Esophagus squamous epithelium (tissue), 5 donors: Measurements from ENCODE around the gene FRMPD4. TPM values are rescaled to one million over a fixed set of nuclear protein-coding genes. Genes with fewer than 3 reads are reported as not detected.

ENCODE experiments used
- DNase-seq: peaks from one replicate; lab custom pipeline; 2025; lab: John Stamatoyannopoulos, UW
- H3K27ac ChIP-seq, 4 donors: fragments of 200-600 bp; sonication (generic); one replicate each; pipeline ENCODE4 v1.5.1; 2016 to 2019; ENCODE audit warnings: mild to moderate bottlenecking in 1 of 4
- H3K27me3 ChIP-seq, 4 donors: fragments of 200-600 bp; sonication (generic); 1 replicate in 3 of 4; 2 replicates in 1 of 4; pipeline versions ENCODE4 v1.5.1 to v1.6.0; 2017 to 2021; ENCODE audit warnings: antibody characterized with exemption in 1 of 4
- H3K36me3 ChIP-seq, 3 donors: fragments of 200-600 bp; sonication (generic); one replicate each; pipeline ENCODE4 v1.5.1; 2016 to 2019
- H3K4me1 ChIP-seq, 3 donors: fragments of 200-600 bp; sonication (generic); one replicate each; pipeline ENCODE4 v1.5.1; 2017 to 2019
- H3K4me3 ChIP-seq, 4 donors: fragments of 200-600 bp; sonication (generic); 1 replicate in 3 of 4; 2 replicates in 1 of 4; pipeline ENCODE4 v1.5.1; 2016 to 2019; ENCODE audit warnings: mild to moderate bottlenecking in 2 of 4, moderate library complexity in 1 of 4
- H3K9me3 ChIP-seq, 3 donors: fragments of 200-600 bp; sonication (generic); one replicate each; pipeline ENCODE4 v1.5.1; 2016 to 2019
- POLR2A ChIP-seq, 4 donors: fragments of 450-650 bp; IDR thresholded peaks; one replicate each; pipeline ENCODE4 v1.6.1; 2017; ENCODE audit warnings: antibody characterized with exemption in 4 of 4, mild to moderate bottlenecking in 4 of 4, moderate library complexity in 3 of 4
- WGBS, 2 donors: methylation state at CpG; one replicate each; pipeline ENCODE4 v1.1.5; 2018; 5-methylcytosine and 5-hydroxymethylcytosine counted together
- intact Hi-C: fragments of 100-400 bp; cut with DNase I; formaldehyde crosslinking; loops from one replicate; pipeline ENCODE4 v1.15.0; 2022
- total RNA-seq, 4 donors: library from RNA; depleted of rRNA; stranded (reverse); fragments of >200 nt; gene quantifications; one replicate each; pipeline ENCODE4 v1.1.0, GENCODE V29; 2016
- TF ChIP-seq, protein P1 (sequence below), 6 experiments: fragments of 450-650 bp in 4 of 6; fragments of 200-600 bp in 2 of 6; sonication (generic) in 2 of 6; IDR thresholded peaks; one replicate each; pipeline ENCODE4 v1.5.1; 2016 to 2019; ENCODE audit warnings: antibody characterized with exemption in 6 of 6, mild to moderate bottlenecking in 4 of 6, moderate library complexity in 4 of 6
- donor health status: DM: yes; HTN: yes; CAD: no.

The FRMPD4 gene
- total RNA-seq, 4 donors from 2014 or later = under 0.01 to 0.06 TPM; not detected in 2

- TF ChIP-seq, protein P1, sequence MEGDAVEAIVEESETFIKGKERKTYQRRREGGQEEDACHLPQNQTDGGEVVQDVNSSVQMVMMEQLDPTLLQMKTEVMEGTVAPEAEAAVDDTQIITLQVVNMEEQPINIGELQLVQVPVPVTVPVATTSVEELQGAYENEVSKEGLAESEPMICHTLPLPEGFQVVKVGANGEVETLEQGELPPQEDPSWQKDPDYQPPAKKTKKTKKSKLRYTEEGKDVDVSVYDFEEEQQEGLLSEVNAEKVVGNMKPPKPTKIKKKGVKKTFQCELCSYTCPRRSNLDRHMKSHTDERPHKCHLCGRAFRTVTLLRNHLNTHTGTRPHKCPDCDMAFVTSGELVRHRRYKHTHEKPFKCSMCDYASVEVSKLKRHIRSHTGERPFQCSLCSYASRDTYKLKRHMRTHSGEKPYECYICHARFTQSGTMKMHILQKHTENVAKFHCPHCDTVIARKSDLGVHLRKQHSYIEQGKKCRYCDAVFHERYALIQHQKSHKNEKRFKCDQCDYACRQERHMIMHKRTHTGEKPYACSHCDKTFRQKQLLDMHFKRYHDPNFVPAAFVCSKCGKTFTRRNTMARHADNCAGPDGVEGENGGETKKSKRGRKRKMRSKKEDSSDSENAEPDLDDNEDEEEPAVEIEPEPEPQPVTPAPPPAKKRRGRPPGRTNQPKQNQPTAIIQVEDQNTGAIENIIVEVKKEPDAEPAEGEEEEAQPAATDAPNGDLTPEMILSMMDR (IDR thresholded peaks at IDR 0.05) = no peak
- TF ChIP-seq POLR2A (IDR thresholded peaks at IDR 0.05) = no peak
- Histone ChIP-seq H3K9me3 (no peaks in the 10 kb centered on the region), H3K27ac (no peak overlapping the region), H3K27me3 (no peaks in the 10 kb centered on the region), H3K4me1 (no peaks in the 10 kb centered on the region), H3K36me3 (no peaks in the 10 kb centered on the region), H3K4me3 (no peak overlapping the region)
- DNase-seq = no peak
- 55 to 66% methylated on average over 3 of the region's 3 CpGs for WGBS, 2 donors
- intact Hi-C loops = no loop called here
Measured at GRCh38 chrX:12441381-12442128, 303.3 kb downstream of the FRMPD4 start.

DNA sequence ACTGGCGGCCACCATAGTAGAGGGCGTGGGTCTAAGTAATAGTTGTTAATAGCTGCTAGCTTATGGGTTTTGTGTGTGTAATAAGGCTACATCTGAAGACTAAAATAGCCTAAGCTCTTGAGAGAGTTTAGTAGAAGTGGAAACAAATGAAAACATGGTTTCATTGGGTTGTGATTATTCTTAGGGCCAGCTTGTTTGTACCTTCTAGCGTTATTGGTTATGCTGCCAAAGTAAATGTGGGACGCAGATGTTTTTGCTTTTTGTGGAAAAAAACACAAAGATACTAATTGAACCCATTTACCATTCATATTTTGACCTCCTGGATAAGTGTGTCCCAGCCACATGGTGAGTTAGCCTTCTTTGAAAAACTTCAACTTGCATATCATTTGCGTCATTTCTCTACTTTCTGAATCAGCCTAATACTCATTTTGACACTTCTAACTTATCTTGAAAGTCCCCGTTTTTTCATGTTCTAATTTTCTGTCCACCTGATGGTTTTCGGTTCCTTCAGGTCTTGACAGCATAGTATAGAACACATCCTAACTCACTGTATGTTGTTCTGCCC, 305.3 kb downstream of the FRMPD4 start:
- DNase-seq = no peak
- intact Hi-C loops = no loop called here
- Histone ChIP-seq H3K9me3 (no peaks in the 10 kb centered on the region), H3K27me3 (no peaks in the 10 kb centered on the region), H3K36me3 (no peaks in the 10 kb centered on the region), H3K4me3 (no peak overlapping the region), H3K27ac (no peak overlapping the region), H3K4me1 (no peaks in the 10 kb centered on the region)
- 68 to 91% methylated on average over 7 of the region's 7 CpGs for WGBS, 2 donors
- TF ChIP-seq POLR2A (IDR thresholded peaks at IDR 0.05) = no peak
- TF ChIP-seq, protein P1 (IDR thresholded peaks at IDR 0.05) = no peak

- H3K4me3 ChIP-seq = no peak overlapping the region
- TF ChIP-seq, protein P1 (IDR thresholded peaks at IDR 0.05) = no peak
- TF ChIP-seq POLR2A (IDR thresholded peaks at IDR 0.05) = no peak
- no peak overlapping the region for H3K27ac ChIP-seq
- no peaks in the 10 kb centered on the region for H3K4me1 ChIP-seq
- intact Hi-C loops = no loop called here
- no peaks in the 10 kb centered on the region for H3K9me3 ChIP-seq
- no peaks in the 10 kb centered on the region for H3K27me3 ChIP-seq
- no peaks in the 10 kb centered on the region for H3K36me3 ChIP-seq
- no peak for DNase-seq
- WGBS, 2 donors = 69 to 76% methylated on average over 3 to 6 of the region's 7 CpGs
Measured at GRCh38 chrX:12446342-12447075, 308.2 kb downstream of the FRMPD4 start.

DNA sequence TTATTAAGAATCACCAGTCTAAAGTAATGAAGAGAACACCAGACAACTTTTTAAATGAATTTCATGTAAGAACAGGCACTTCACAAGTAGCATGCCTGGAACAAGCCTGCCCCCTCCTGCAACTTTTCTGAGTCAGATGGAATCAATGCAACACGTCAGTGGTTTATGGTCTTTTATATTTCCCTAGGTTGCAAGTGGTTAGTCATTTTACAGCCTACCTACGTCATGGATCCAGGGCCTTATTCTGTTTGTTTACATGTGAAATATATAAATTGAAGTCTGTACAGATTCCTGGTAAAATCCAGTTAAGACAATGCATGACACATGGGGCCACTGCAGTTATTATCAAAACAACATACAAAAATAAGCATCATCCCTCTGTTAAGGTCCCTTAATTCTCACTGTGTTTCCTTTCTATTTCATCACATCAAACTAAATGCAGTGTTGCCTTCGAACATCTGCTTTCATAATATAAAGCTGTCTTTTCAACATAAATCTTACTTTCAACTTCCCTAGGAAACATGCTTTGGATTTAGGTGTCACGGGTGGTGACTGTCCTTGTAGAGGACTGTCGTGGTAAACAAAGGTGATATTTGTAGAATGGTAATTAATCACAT, 309.3 kb downstream of the FRMPD4 start:
- Histone ChIP-seq H3K9me3 (no peaks in the 10 kb centered on the region), H3K4me3 (no peak overlapping the region), H3K4me1 (no peaks in the 10 kb centered on the region), H3K27me3 (no peaks in the 10 kb centered on the region), H3K36me3 (no peaks in the 10 kb centered on the region), H3K27ac (no peak overlapping the region)
- WGBS, 2 donors = 41 to 43% methylated on average over 4 to 5 of the region's 5 CpGs
- TF ChIP-seq POLR2A (IDR thresholded peaks at IDR 0.05) = no peak
- TF ChIP-seq, protein P1 (IDR thresholded peaks at IDR 0.05) = no peak
- intact Hi-C loops = no loop called here
- DNase-seq = no peak
